ENCODE measurements around the gene UQCRC2. TPM values are rescaled to one million over a fixed set of nuclear protein-coding genes. Genes with fewer than 3 reads are reported as not detected.

Gene UQCRC2
- total RNA-seq, 1 donor from 2014 or later: 231 TPM

DNA sequence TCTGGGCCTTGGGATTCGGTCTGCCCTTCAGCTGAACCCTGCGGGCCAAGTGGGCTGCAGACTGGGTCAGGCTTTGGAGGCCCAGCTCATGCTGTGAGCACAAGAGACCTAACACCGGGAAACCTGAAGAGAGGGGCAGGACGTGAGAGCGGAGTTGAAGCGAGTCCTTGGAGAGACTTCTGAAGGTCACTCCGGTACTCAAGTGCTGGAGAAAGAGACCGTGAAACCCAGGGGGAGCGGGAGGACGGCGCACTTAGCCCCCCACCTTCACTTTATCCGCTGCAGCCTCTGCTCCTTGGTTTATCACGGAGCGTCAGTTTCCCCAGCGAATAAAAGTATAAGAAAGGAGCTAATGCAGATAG lies 361 bp downstream of the UQCRC2 start:
- Mint-ChIP-seq H3K4me1 (ENCODE audit: unreplicated experiment) (peaks cover 21% of the 10 kb centered on the region), H3K4me3 (peak overlapping the region; percentile 100), H3K9me3 (no peaks in the 10 kb centered on the region), H3K27me3 (no peaks in the 10 kb centered on the region), H3K27ac (peak overlapping the region; percentile 100), H3K36me3 (peaks cover 8% of the 10 kb centered on the region)
- DNase-seq (ENCODE audit: extremely low spot score, unreplicated experiment): no peak
- TF ChIP-seq, protein P1, sequence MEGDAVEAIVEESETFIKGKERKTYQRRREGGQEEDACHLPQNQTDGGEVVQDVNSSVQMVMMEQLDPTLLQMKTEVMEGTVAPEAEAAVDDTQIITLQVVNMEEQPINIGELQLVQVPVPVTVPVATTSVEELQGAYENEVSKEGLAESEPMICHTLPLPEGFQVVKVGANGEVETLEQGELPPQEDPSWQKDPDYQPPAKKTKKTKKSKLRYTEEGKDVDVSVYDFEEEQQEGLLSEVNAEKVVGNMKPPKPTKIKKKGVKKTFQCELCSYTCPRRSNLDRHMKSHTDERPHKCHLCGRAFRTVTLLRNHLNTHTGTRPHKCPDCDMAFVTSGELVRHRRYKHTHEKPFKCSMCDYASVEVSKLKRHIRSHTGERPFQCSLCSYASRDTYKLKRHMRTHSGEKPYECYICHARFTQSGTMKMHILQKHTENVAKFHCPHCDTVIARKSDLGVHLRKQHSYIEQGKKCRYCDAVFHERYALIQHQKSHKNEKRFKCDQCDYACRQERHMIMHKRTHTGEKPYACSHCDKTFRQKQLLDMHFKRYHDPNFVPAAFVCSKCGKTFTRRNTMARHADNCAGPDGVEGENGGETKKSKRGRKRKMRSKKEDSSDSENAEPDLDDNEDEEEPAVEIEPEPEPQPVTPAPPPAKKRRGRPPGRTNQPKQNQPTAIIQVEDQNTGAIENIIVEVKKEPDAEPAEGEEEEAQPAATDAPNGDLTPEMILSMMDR (conservative IDR thresholded peaks at IDR 0.05): no peak

DNA sequence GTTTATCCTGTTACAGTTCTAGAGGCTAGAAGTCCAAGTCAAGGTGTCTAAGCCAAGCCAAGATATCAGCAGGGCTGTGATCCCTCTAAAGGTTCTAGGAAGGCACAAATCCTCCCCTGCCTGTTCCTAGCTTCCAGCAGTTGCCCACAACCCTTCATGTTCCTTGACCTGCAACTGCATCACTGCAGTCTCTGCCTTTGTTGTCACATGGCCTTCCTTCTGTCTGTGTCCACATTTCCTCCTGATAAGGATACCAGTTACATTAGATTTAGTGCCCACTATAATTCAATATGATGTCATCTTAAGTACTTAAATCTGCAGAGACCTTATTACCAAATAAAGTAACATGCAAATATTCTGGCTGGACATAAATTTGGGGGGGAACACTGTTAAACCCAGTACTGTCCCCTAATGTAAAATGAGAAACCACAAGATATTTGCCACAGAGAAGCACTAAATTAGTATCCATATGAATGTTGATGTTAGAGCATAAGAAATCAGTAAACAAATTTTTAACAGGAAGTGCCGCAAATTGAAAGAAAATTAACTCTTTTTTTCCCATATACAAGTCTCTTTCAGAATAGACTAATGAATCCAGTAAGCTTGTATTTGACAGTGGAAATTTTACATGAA lies 4.7 kb downstream of the UQCRC2 start:
- Mint-ChIP-seq H3K4me3 (no peak overlapping the region), H3K27me3 (no peaks in the 10 kb centered on the region), H3K27ac (no peak overlapping the region), H3K9me3 (no peaks in the 10 kb centered on the region), H3K36me3 (peaks cover 29% of the 10 kb centered on the region), H3K4me1 (ENCODE audit: unreplicated experiment) (peaks cover 9% of the 10 kb centered on the region)
- no peak for DNase-seq (ENCODE audit: extremely low spot score, unreplicated experiment)
- TF ChIP-seq, protein P1 (conservative IDR thresholded peaks at IDR 0.05): no peak

DNA sequence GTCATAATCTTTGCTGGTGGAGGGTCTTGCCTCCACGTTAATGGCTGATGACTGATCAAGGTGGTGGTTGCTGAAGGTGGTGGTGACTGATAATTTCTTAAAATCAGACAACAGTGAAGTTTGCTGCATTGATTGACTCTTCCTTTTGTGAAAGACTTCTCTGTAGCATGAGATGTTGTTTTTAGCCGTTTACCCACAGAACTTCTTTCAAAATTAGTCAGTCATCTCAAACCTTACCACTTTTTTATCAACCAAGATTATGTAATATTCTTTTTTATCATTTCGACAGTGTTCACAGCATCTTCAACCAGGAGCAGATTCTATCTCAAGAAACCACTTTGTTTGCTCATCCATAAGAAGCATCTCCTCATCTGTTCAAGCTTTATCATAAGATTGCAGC lies 5.9 kb downstream of the UQCRC2 start:
- peaks cover 27% of the 10 kb centered on the region for H3K36me3 Mint-ChIP-seq
- no peaks in the 10 kb centered on the region for H3K9me3 Mint-ChIP-seq
- H3K4me3 Mint-ChIP-seq: no peak overlapping the region
- H3K4me1 Mint-ChIP-seq (ENCODE audit: unreplicated experiment): peaks cover 5% of the 10 kb centered on the region
- no peak overlapping the region for H3K27ac Mint-ChIP-seq
- no peaks in the 10 kb centered on the region for H3K27me3 Mint-ChIP-seq
- TF ChIP-seq, protein P1 (conservative IDR thresholded peaks at IDR 0.05): no peak
- DNase-seq (ENCODE audit: extremely low spot score, unreplicated experiment): no peak

DNA sequence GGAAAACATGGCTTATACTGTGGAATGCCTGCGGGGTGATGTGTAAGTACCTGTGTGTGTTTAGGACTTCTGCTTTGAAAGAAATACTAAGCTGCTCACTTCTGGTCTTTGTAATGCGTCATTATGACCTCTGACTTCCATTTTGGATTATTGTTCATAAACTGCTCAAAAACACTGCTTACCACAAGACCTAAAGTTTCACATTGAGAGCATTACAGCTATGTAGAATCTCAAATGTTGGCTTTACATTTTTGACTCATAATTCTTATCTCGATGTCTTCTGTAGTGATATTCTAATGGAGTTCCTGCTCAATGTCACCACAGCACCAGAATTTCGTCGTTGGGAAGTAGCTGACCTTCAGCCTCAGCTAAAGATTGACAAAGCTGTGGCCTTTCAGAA lies 9.3 kb downstream of the UQCRC2 start:
- TF ChIP-seq, protein P1 (conservative IDR thresholded peaks at IDR 0.05): no peak
- H3K27me3 Mint-ChIP-seq: no peaks in the 10 kb centered on the region
- H3K4me1 Mint-ChIP-seq (ENCODE audit: unreplicated experiment): no peaks in the 10 kb centered on the region
- peaks cover 40% of the 10 kb centered on the region for H3K36me3 Mint-ChIP-seq
- H3K27ac Mint-ChIP-seq: no peak overlapping the region
- no peak overlapping the region for H3K4me3 Mint-ChIP-seq
- H3K9me3 Mint-ChIP-seq: no peaks in the 10 kb centered on the region
- DNase-seq (ENCODE audit: extremely low spot score, unreplicated experiment): no peak

DNA sequence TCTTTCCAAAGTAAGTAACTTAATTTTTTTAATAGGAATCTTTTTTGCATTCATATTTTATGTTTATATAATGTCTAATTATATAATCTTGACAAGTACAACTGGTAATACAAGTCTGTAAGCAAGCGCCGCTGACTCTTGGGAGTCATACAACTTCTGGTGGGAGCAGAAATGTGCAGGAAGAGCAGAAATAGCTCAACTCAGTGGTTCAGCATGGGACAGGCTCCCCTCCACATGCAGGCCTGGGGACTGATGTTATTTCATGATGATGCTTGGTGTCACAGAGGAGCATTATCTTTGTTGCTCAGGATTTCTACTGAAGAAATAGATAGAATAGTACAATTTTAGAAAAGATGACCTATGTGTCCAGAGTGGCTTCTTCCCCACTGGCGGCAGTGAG lies 10.7 kb downstream of the UQCRC2 start:
- TF ChIP-seq, protein P1 (conservative IDR thresholded peaks at IDR 0.05): no peak
- Mint-ChIP-seq H3K4me3 (no peak overlapping the region), H3K9me3 (no peaks in the 10 kb centered on the region), H3K36me3 (peaks cover 39% of the 10 kb centered on the region), H3K27me3 (no peaks in the 10 kb centered on the region), H3K4me1 (ENCODE audit: unreplicated experiment) (no peaks in the 10 kb centered on the region), H3K27ac (no peak overlapping the region)
- DNase-seq (ENCODE audit: extremely low spot score, unreplicated experiment): no peak

DNA sequence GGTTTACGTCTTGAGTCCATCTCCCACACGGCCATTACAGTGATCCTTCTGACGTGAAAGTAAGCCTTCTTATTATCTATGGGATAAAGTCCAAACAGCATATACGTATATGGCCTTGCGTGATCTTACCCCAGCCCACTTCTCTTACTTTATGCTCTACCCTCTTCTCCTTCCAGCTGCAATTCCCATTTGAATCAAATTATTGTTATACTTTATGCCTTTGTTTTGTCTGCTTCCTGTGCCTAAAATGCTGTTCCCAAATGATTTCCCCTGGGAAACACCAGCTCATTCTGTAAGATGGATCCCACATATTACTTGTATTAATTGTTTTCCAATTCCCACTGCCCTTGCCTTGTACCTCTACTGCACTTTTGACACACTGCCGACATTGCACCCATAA lies 11.2 kb downstream of the UQCRC2 start:
- Mint-ChIP-seq H3K9me3 (no peaks in the 10 kb centered on the region), H3K27me3 (no peaks in the 10 kb centered on the region), H3K4me3 (no peak overlapping the region), H3K27ac (no peak overlapping the region), H3K36me3 (peaks cover 37% of the 10 kb centered on the region), H3K4me1 (ENCODE audit: unreplicated experiment) (no peaks in the 10 kb centered on the region)
- no peak for DNase-seq (ENCODE audit: extremely low spot score, unreplicated experiment)
- TF ChIP-seq, protein P1 (conservative IDR thresholded peaks at IDR 0.05): no peak

All from type B pancreatic cell (in vitro differentiated cells).